OCI-LY3 (cell line): ENCODE data around the gene GDPD5.

Source experiments
- EZH2phosphoT487 ChIP-seq: fragments of 200-600 bp; shearing (Covaris generic); IDR thresholded peaks from 2 replicates; pipeline ENCODE4 v1.6.1; 2018; ENCODE audit warnings: antibody characterized with exemption, mixed run types, low read depth
- TF ChIP-seq, protein P1 (sequence below): fragments of 200-600, 300-600 bp; sonication (generic); IDR thresholded peaks from 2 replicates; pipeline ENCODE4 v1.5.1; 2014; ENCODE audit warnings: antibody characterized with exemption, low read length, low read depth

DNA sequence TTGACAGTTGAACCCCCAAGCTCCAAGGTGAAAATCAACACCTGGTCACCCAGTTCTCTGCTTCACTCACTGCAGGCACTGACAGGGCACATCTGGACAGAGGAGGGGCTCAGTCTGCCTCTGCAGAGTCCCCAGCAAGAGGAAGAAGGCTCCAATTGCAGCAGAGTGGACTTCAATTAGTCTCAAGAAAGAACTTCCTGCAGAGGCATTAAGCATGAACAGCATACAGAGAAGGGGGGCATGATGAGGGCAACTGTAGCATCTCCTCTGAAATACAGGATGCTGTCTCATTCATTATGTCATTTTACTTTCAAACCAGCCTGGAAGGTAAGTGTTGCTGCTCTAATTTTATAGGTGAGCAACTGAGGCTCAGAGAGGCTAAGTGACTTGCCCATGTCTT is 11.1 kb downstream of the GDPD5 start:
- TF ChIP-seq, protein P1, sequence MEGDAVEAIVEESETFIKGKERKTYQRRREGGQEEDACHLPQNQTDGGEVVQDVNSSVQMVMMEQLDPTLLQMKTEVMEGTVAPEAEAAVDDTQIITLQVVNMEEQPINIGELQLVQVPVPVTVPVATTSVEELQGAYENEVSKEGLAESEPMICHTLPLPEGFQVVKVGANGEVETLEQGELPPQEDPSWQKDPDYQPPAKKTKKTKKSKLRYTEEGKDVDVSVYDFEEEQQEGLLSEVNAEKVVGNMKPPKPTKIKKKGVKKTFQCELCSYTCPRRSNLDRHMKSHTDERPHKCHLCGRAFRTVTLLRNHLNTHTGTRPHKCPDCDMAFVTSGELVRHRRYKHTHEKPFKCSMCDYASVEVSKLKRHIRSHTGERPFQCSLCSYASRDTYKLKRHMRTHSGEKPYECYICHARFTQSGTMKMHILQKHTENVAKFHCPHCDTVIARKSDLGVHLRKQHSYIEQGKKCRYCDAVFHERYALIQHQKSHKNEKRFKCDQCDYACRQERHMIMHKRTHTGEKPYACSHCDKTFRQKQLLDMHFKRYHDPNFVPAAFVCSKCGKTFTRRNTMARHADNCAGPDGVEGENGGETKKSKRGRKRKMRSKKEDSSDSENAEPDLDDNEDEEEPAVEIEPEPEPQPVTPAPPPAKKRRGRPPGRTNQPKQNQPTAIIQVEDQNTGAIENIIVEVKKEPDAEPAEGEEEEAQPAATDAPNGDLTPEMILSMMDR, result no peak
- no peak for TF ChIP-seq EZH2phosphoT487
